WTC11 (cell line): ENCODE results near the gene ENG. TPM values are rescaled to one million over a fixed set of nuclear protein-coding genes. Genes with fewer than 3 reads are reported as not detected.
A peak's percentile ranks its signal among the peaks of the same experiment; 100 is the strongest.

Experiments
- ATAC-seq: fragments of 200-7000 bp; cut with Tn5 transposase; 2 replicates; pipeline ENCODE4 v1.10.0; 2021; ENCODE audit warnings: mild to moderate bottlenecking, moderate library complexity
- CTCF ChIA-PET: fragments of 300-600 bp; sonication (Branson Sonifier 250); formaldehyde crosslinking; loops from one replicate; lab custom pipeline; 2021; ENCODE audit warnings: antibody characterized with exemption; lab: Charles Lee
- POLR2A ChIA-PET: fragments of 350-600 bp; sonication (Branson Sonifier 250); formaldehyde crosslinking; loops from one replicate; lab custom pipeline; 2021; ENCODE audit warnings: antibody characterized with exemption; lab: Charles Lee
- DNase-seq: peaks from one replicate; pipeline ENCODE4 v3.0.0; 2021; ENCODE audit warnings: low spot score
- H3K27ac Mint-ChIP-seq: 2 replicates; pipeline ENCODE4 v1.8.0; 2021; ENCODE audit warnings: mixed read lengths
- H3K27me3 Mint-ChIP-seq: 2 replicates; pipeline ENCODE4 v1.8.0; 2021; ENCODE audit warnings: low read depth, mild to moderate bottlenecking, moderate library complexity, mixed read lengths
- H3K36me3 Mint-ChIP-seq: 2 replicates; pipeline ENCODE4 v1.8.0; 2021; ENCODE audit warnings: mixed read lengths
- H3K4me1 Mint-ChIP-seq: 2 replicates; pipeline ENCODE4 v1.8.0; 2022; ENCODE audit warnings: mixed read lengths
- H3K4me3 Mint-ChIP-seq: 2 replicates; pipeline ENCODE4 v1.8.0; 2021; ENCODE audit warnings: mild to moderate bottlenecking, moderate library complexity, mixed read lengths
- H3K9me3 Mint-ChIP-seq: 2 replicates; pipeline ENCODE4 v1.8.0; 2021; ENCODE audit warnings: mixed read lengths
- CREB1 ChIP-seq: sonication (generic); formaldehyde crosslinking; IDR thresholded peaks from 2 replicates; pipeline ENCODE4 v1.8.0; 2023; ENCODE audit warnings: mild to moderate bottlenecking, missing genetic modification reagents
- CREM ChIP-seq: sonication (generic); formaldehyde crosslinking; IDR thresholded peaks from 2 replicates; pipeline ENCODE4 v1.8.1; 2022; ENCODE audit warnings: mild to moderate bottlenecking, missing genetic modification reagents, moderate library complexity
- EMX1 ChIP-seq: fragments of 250-450 bp; sonication (Bioruptor Pico); IDR thresholded peaks from 2 replicates; pipeline ENCODE4 v1.8.0; 2021; ENCODE audit warnings: mild to moderate bottlenecking
- FOXJ3 ChIP-seq: sonication (generic); formaldehyde crosslinking; IDR thresholded peaks from 2 replicates; pipeline ENCODE4 v1.9.0; 2021; ENCODE audit warnings: missing genetic modification reagents, mild to moderate bottlenecking, borderline replicate concordance
- FOXP1 ChIP-seq: sonication (generic); formaldehyde crosslinking; IDR thresholded peaks from 2 replicates; pipeline ENCODE4 v1.8.0; 2022; ENCODE audit warnings: missing genetic modification reagents, mild to moderate bottlenecking, moderate library complexity, borderline replicate concordance
- JUN ChIP-seq: sonication (generic); formaldehyde crosslinking; IDR thresholded peaks from 2 replicates; pipeline ENCODE4 v1.8.0; 2023; ENCODE audit warnings: mild to moderate bottlenecking, missing genetic modification reagents
- MXD4 ChIP-seq: fragments of 250-450 bp; sonication (Bioruptor Pico); IDR thresholded peaks from 2 replicates; pipeline ENCODE4 v1.8.0; 2021; ENCODE audit warnings: mild to moderate bottlenecking, moderate library complexity, borderline replicate concordance
- PRRX2 ChIP-seq: fragments of 250-450 bp; sonication (Bioruptor Pico); IDR thresholded peaks from 2 replicates; pipeline ENCODE4 v1.8.0; 2021; ENCODE audit warnings: mild to moderate bottlenecking
- TEAD4 ChIP-seq: sonication (generic); formaldehyde crosslinking; IDR thresholded peaks from 2 replicates; pipeline ENCODE4 v1.8.0; 2022; ENCODE audit warnings: mild to moderate bottlenecking, missing genetic modification reagents
- ZNF219 ChIP-seq: sonication (generic); formaldehyde crosslinking; IDR thresholded peaks from 2 replicates; pipeline ENCODE4 v1.8.0; 2023; ENCODE audit warnings: missing genetic modification reagents, mild to moderate bottlenecking, borderline replicate concordance
- ZNF396 ChIP-seq: fragments of 250-450 bp; sonication (Bioruptor Pico); IDR thresholded peaks from 2 replicates; pipeline ENCODE4 v1.8.0; 2021; ENCODE audit warnings: mild to moderate bottlenecking, moderate library complexity, borderline replicate concordance
- ZNF416 ChIP-seq: fragments of 250-450 bp; sonication (Bioruptor Pico); IDR thresholded peaks from 2 replicates; pipeline ENCODE4 v1.9.0; 2021; ENCODE audit warnings: mild to moderate bottlenecking, inconsistent platforms
- total RNA-seq: library from RNA; stranded (reverse); gene quantifications from 3 replicates; pipeline ENCODE4 v1.2.3, GENCODE V29; 2021
- TF ChIP-seq, protein P1 (sequence below): sonication (generic); formaldehyde crosslinking; IDR thresholded peaks from 2 replicates; pipeline ENCODE4 v1.8.0; 2022; ENCODE audit warnings: mild to moderate bottlenecking, missing genetic modification reagents
- TF ChIP-seq, protein P2 (sequence below): sonication (generic); formaldehyde crosslinking; IDR thresholded peaks from 2 replicates; pipeline ENCODE4 v1.8.1; 2023; ENCODE audit warnings: mild to moderate bottlenecking, missing genetic modification reagents, moderate library complexity
- TF ChIP-seq, protein P3 (sequence below): sonication (generic); formaldehyde crosslinking; IDR thresholded peaks from 2 replicates; pipeline ENCODE4 v1.8.1; 2022; ENCODE audit warnings: low read depth, missing genetic modification reagents, borderline replicate concordance
- TF ChIP-seq, protein P4 (sequence below): sonication (generic); formaldehyde crosslinking; IDR thresholded peaks from 2 replicates; pipeline ENCODE4 v1.8.1; 2022; ENCODE audit warnings: missing genetic modification reagents, borderline replicate concordance
- TF ChIP-seq, protein P5 (sequence below): sonication (generic); formaldehyde crosslinking; IDR thresholded peaks from 2 replicates; pipeline ENCODE4 v1.8.0; 2022; ENCODE audit warnings: mild to moderate bottlenecking, missing genetic modification reagents

The ENG gene
- total RNA-seq, 1 experiment from 2014 or later, result 4.4 TPM

DNA sequence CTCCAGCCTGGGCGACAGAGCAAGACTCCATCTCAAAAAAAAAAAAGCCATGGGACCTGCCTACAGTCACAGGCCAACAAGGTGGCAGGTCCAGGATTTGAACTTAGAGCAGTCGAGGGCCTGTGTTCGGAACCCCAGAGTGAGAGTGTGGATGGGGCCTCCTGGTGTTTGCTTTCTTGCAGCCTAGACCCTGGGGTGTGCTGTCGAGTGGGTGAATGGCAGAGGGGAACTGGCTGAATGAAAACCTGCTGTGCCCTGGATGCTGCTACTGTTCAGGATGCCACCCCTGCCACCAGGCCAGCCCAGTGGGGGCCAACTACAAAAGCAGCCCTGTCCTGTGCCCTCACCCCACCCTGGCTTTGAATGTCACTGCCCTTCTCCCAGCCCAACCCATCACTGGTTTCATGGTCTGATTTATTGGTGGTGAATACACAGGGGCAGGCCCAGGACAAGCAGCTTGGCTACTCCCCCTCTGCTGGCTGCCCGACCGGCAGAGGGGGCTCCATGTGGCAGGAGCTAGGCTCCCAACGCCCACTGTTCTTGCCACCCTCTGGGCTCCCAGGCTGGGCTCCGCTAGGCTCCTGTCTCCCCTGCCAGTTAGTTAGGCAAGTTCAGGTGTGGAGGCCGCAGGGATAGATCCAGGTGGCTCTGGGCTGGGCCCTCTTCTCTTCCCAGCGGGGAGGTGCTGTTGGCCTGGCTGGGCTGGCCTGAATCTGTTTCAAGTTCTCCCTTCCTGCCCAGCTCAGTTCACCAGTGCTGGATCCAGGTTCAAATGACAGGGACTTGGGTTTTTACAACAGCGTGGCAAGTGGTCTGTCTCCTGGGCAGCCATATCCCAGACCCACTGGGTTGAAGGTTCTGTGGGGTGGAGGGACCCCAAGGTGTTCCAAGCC is 39.6 kb downstream of the ENG start (continued):
- TF ChIP-seq JUN (no peak), ZNF219 (no peak), TEAD4 (CRISPR knock-in tag) (no peak), EMX1 (no peak)

DNA sequence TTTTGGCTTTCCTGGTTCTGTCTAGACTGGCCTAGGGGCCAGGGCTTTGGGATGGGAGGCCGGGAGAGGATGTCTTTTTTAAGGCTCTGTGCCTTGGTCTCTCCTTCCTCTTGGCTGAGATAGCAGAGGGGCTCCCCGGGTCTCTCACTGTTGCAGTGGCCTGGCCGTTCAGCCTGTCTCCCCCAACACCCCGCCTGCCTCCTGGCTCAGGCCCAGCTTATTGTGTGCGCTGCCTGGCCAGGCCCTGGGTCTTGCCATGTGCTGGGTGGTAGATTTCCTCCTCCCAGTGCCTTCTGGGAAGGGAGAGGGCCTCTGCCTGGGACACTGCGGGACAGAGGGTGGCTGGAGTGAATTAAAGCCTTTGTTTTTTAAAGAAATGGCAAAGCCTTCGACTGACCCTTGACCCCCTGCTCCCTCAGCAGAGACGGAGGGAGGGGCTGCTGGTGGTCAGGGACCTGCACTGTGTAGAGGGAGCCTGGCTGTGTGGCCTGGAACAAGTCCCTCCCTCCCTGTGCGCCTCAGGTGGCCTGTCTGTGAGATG is 40.7 kb downstream of the ENG start:
- Mint-ChIP-seq H3K9me3 (no peaks in the 10 kb centered on the region), H3K4me1 (no peaks in the 10 kb centered on the region), H3K36me3 (peaks cover 18% of the 10 kb centered on the region; the same call in 1 of the 2 replicates), H3K4me3 (no peak overlapping the region), H3K27ac (no peak overlapping the region), H3K27me3 (no peaks in the 10 kb centered on the region)
- DNase-seq (no peak), ATAC-seq (no peak)
- no peak for TF ChIP-seq FOXJ3 (CRISPR knock-in tag)
- CTCF ChIA-PET, result interaction anchor here (1.1 to 2.0 kb wide), 3 partner anchors 11 to 56 kb away, joined by 3 to 6 read pairs (median 3); no protein-coding TSS in a partner anchor
- POLR2A ChIA-PET, result no interaction called here

DNA sequence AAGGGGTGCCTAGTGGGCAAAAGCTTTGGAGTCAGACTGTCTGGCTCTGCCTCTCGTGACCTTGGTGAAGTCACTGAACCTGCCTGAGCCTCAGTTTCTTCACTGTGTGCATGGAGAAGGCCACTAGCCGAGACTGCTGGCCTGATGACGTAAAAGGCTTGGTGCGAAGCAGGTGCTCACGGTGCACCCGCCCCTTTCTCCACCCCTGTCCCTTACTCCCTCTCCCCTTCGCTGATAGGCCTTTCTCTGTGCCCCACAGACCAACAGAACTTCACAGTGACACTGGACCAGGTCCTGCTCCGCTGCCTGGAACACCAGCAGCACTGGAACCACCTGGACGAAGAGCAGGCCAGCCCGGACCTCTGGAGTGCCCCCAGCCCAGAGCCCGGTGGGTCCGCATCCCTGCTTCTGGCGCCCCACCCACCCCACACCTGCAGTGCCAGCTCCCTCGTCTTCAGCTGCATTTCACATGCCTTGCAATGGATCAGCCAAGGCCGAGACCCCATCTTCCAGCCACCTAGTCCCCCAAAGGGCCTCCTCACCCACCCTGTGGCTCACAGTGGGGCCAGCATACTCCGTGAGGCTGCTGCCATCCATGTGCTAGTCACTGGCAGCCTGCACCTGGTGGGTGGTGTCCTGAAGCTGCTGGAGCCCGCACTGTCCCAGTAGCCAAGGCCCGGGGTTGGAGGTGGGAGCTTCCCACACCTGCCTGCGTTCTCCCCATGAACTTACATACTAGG is 41.4 kb downstream of the ENG start:
- CTCF ChIA-PET, result interaction anchor here (1.1 to 2.0 kb wide), 3 partner anchors 12 to 56 kb away, joined by 3 to 6 read pairs (median 3); no protein-coding TSS in a partner anchor
- Mint-ChIP-seq H3K36me3 (peaks cover 16% of the 10 kb centered on the region; the same call in 1 of the 2 replicates), H3K4me3 (no peak overlapping the region), H3K27ac (no peak overlapping the region), H3K4me1 (no peaks in the 10 kb centered on the region), H3K9me3 (no peaks in the 10 kb centered on the region)
- ATAC-seq, result no peak
- POLR2A ChIA-PET, result no interaction called here
- no peak for TF ChIP-seq CREB1
- TF ChIP-seq, protein P1, sequence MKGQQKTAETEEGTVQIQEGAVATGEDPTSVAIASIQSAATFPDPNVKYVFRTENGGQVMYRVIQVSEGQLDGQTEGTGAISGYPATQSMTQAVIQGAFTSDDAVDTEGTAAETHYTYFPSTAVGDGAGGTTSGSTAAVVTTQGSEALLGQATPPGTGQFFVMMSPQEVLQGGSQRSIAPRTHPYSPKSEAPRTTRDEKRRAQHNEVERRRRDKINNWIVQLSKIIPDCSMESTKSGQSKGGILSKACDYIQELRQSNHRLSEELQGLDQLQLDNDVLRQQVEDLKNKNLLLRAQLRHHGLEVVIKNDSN, result no peak
- TF ChIP-seq, all 79 proteins: peak for 0
- DNase-seq, result no peak
- H3K27me3 Mint-ChIP-seq, result no peaks in the 10 kb centered on the region

DNA sequence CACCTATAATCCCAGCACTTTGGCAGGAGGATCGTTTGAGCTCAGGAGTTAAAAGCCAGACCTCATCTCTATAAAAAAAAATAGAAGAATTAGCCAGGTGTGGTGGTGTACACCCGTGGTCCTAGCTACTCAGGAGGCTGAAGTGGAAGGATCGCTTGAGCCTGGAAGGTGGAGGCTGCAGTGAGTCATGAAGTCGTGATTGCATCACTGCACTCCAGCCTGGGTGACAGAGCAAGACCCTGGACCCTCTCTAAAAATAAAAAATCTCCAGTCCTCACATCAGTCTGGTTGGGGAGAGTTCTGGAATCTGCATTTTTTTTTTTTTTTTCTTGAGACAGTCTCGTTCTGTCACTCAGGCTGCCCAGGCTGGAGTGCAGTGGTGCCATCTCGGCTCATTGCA is 42.4 kb downstream of the ENG start:
- ATAC-seq (no peak), DNase-seq (no peak)
- ChIA-PET POLR2A (no interaction called here), CTCF (interaction anchor here (1.3 kb wide), 1 partner anchor 58 kb away, joined by 4 read pairs; no protein-coding TSS in a partner anchor)
- H3K9me3 Mint-ChIP-seq, result no peaks in the 10 kb centered on the region
- H3K4me1 Mint-ChIP-seq, result no peaks in the 10 kb centered on the region
- H3K36me3 Mint-ChIP-seq, result peaks cover 26% of the 10 kb centered on the region; the same call in 1 of the 2 replicates
- no peak overlapping the region for H3K4me3 Mint-ChIP-seq
- no peaks in the 10 kb centered on the region for H3K27me3 Mint-ChIP-seq
- TF ChIP-seq, protein P2, sequence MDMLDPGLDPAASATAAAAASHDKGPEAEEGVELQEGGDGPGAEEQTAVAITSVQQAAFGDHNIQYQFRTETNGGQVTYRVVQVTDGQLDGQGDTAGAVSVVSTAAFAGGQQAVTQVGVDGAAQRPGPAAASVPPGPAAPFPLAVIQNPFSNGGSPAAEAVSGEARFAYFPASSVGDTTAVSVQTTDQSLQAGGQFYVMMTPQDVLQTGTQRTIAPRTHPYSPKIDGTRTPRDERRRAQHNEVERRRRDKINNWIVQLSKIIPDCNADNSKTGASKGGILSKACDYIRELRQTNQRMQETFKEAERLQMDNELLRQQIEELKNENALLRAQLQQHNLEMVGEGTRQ (CRISPR knock-in tag), result no peak
- TF ChIP-seq, protein P3, sequence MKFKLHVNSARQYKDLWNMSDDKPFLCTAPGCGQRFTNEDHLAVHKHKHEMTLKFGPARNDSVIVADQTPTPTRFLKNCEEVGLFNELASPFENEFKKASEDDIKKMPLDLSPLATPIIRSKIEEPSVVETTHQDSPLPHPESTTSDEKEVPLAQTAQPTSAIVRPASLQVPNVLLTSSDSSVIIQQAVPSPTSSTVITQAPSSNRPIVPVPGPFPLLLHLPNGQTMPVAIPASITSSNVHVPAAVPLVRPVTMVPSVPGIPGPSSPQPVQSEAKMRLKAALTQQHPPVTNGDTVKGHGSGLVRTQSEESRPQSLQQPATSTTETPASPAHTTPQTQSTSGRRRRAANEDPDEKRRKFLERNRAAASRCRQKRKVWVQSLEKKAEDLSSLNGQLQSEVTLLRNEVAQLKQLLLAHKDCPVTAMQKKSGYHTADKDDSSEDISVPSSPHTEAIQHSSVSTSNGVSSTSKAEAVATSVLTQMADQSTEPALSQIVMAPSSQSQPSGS (CRISPR knock-in tag), result no peak
- no peak overlapping the region for H3K27ac Mint-ChIP-seq

DNA sequence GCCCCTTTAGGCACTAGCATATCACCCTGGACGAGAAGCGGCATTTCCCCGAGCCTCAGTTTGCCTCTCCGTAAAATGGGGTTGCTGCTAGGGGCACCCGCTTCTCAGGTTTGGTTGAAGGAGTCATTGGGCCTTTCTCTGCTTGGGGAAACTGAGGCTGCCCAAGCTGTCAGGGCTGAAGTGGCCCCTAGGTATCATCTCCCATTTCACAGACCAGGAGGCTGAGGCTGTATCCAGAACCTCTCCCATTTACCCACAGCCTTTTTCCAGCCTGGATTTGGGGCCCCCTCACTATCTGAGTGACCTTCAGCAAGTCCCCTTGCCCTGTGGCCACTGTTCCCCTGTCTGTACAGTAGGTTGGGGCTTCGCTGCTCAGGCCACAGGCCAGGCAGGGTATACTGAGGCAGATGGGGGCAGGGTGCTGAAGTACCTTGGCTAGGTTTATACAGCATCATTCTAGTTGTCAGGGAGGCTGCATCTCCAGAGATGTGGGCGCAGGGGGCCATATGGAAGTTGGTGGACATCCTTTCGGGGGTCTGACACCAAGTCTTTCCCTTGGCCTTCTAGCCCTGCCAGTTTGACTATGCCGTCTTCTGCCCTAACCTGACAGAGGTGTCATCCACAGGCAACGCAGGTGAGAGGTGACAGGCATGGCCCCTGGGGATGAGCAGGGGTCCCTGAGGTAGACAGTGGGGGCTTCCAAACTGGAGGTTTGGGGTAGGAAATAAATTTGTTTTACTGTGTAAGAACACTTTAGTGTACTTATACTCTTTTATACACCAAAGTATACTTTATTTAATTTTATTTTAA is 43.9 kb downstream of the ENG start:
- no peak overlapping the region for H3K27ac Mint-ChIP-seq
- CTCF ChIA-PET, result interaction anchor here (0.8 to 2.0 kb wide), 9 partner anchors 16 to 307 kb away, joined by 3 to 16 read pairs (median 4); partner anchors contain the start of gene TOR2A
- no peaks in the 10 kb centered on the region for H3K27me3 Mint-ChIP-seq
- H3K9me3 Mint-ChIP-seq, result no peaks in the 10 kb centered on the region
- peaks cover 29% of the 10 kb centered on the region for H3K36me3 Mint-ChIP-seq
- no peak for ATAC-seq
- DNase-seq, result no peak
- H3K4me3 Mint-ChIP-seq, result peak overlapping the region; percentile 14; the same call in 1 of the 2 replicates
- POLR2A ChIA-PET, result interaction anchor here (1.0 kb wide), 1 partner anchor 14 kb away, joined by 3 read pairs; no protein-coding TSS in a partner anchor
- H3K4me1 Mint-ChIP-seq, result no peaks in the 10 kb centered on the region
- TF ChIP-seq CREM, result no peak
- TF ChIP-seq PRRX2 (CRISPR knock-in tag), result no peak
- TF ChIP-seq, protein P4, sequence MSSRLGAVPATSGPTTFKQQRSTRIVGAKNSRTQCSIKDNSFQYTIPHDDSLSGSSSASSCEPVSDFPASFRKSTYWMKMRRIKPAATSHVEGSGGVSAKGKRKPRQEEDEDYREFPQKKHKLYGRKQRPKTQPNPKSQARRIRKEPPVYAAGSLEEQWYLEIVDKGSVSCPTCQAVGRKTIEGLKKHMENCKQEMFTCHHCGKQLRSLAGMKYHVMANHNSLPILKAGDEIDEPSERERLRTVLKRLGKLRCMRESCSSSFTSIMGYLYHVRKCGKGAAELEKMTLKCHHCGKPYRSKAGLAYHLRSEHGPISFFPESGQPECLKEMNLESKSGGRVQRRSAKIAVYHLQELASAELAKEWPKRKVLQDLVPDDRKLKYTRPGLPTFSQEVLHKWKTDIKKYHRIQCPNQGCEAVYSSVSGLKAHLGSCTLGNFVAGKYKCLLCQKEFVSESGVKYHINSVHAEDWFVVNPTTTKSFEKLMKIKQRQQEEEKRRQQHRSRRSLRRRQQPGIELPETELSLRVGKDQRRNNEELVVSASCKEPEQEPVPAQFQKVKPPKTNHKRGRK (CRISPR knock-in tag), result no peak
- TF ChIP-seq, protein P5, sequence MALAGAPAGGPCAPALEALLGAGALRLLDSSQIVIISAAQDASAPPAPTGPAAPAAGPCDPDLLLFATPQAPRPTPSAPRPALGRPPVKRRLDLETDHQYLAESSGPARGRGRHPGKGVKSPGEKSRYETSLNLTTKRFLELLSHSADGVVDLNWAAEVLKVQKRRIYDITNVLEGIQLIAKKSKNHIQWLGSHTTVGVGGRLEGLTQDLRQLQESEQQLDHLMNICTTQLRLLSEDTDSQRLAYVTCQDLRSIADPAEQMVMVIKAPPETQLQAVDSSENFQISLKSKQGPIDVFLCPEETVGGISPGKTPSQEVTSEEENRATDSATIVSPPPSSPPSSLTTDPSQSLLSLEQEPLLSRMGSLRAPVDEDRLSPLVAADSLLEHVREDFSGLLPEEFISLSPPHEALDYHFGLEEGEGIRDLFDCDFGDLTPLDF (CRISPR knock-in tag), result no peak
- TF ChIP-seq MXD4 (CRISPR knock-in tag), result no peak
- TF ChIP-seq FOXP1 (CRISPR knock-in tag), result no peak
- no peak for TF ChIP-seq ZNF396 (CRISPR knock-in tag)
- no peak for TF ChIP-seq ZNF416 (CRISPR knock-in tag)
